ENCODE data around the gene MFAP4. TPM values are rescaled to one million over a fixed set of nuclear protein-coding genes. Genes with fewer than 3 reads are reported as not detected.

Gene MFAP4, protein sequence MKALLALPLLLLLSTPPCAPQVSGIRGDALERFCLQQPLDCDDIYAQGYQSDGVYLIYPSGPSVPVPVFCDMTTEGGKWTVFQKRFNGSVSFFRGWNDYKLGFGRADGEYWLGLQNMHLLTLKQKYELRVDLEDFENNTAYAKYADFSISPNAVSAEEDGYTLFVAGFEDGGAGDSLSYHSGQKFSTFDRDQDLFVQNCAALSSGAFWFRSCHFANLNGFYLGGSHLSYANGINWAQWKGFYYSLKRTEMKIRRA
- total RNA-seq = 100 to 1,000 TPM in 1 of 4 donors, 10 to 100 TPM in 3; 30.6 to 131 (median 53.4) TPM

DNA sequence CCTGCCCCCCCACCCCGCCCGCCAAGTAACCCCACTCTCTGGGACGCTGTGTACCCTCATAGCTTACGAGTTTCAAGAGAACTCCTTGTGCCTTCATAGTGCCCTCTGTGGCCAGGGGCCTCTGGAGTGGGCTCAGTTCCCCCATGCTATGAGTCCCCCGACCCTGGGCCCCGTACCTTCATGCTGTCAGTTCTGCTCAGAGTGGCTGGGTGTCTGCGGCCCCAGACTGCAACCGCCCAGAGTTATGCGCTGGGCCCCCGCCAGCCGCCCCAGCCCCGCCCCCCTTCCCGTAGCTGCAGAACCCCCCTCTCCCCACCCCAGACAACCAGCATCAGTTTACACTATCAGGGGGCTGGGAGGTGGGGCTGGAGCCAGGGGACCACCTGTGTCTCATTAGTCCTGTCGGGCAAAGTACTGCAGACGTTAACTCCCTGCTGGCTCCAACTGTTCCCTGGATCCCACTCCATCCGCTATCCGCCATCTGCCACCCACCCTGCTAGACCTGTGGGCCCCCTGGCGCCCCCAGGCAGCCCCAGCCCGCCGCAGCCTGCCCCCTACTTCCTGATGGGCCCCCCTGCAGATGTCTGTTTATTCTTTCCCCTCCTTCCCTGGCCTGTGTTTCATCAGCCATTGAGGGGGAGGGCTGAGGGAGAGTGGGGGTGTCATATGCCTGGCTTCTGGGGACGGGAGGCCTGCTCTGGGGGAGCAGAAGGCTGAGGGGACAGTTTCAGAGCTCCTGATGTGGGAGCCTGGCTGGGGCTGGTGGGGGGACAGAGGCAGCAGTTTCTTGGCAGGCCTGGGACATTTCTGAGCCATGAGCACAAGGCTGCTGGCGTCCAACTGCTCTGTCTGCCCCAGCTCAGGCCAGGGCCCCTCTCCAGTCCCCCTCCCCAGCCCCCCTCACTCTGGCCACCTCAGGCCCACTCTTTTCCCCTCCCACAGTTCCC is at the start of gene MFAP4:
Gene MFAP4, minus strand, starts transcription at position 217 of the 947 bp plus-strand sequence. Its CDS starts 35 bp downstream, at position 182.
- Histone ChIP-seq H3K27me3 (no peaks in the 10 kb centered on the region), H3K4me3 (peak within 1 kb of the TSS in 3 of 4 donors; percentile 8 to 32 (median 15)), H3K9me3 (no peaks in the 10 kb centered on the region), H3K36me3 (peaks cover 0 to 24% (median 8%) of the 10 kb centered on the region in 3 donors), H3K27ac (peak within 1 kb of the TSS; percentile 83 to 97 (median 96)), H3K4me1 (peaks cover 3 to 83% (median 60%) of the 10 kb centered on the region in 4 donors)
- DNase-seq (ENCODE audit: low spot score in 2 of 2) = peak; percentile 56 to 65
- TF ChIP-seq, protein P1, sequence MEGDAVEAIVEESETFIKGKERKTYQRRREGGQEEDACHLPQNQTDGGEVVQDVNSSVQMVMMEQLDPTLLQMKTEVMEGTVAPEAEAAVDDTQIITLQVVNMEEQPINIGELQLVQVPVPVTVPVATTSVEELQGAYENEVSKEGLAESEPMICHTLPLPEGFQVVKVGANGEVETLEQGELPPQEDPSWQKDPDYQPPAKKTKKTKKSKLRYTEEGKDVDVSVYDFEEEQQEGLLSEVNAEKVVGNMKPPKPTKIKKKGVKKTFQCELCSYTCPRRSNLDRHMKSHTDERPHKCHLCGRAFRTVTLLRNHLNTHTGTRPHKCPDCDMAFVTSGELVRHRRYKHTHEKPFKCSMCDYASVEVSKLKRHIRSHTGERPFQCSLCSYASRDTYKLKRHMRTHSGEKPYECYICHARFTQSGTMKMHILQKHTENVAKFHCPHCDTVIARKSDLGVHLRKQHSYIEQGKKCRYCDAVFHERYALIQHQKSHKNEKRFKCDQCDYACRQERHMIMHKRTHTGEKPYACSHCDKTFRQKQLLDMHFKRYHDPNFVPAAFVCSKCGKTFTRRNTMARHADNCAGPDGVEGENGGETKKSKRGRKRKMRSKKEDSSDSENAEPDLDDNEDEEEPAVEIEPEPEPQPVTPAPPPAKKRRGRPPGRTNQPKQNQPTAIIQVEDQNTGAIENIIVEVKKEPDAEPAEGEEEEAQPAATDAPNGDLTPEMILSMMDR (IDR thresholded peaks at IDR 0.05) = no peak
- no peak for TF ChIP-seq POLR2A (IDR thresholded peaks at IDR 0.05)
- TF ChIP-seq EP300 (IDR thresholded peaks at IDR 0.05) = peak in 1 of 2 donors; percentile 69
- WGBS, 2 donors = 0 to 7% methylated on average over 8 to 19 of the region's 22 CpGs

DNA sequence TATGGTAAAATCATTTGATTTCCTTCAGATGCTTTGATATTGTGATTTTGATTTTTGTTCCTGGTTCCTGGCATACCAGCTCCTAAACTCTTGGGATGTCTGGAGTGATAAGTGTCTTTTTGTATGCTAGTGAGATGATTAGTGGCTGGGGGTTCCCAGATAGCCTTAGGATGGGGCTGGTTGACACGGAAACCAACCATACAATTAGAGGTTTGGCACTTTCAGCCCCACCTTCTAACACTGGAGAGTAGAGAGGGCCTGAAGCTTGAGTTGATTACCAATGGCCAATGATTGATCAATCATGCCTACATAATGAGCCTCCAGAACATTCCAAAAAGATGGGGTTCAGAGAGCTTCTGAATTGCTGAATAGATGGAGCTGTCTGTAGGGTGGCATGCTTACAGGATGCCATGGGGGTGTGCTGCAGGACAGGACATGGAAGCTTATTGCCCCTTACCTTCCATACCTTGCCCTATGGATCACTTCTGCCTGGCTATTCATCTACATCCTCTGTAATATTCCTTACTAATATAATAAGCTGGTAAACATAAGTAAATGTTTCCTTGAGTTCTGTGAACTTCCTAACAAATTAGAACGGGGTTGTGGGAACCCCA is 46.8 kb upstream of the MFAP4 start:
- H3K27me3 ChIP-seq = no peaks in the 10 kb centered on the region
- WGBS, 2 donors = 70 to 71% methylated on average over 2 of the region's 2 CpGs
- no peaks in the 10 kb centered on the region for H3K36me3 ChIP-seq
- no peaks in the 10 kb centered on the region for H3K9me3 ChIP-seq
- H3K4me1 ChIP-seq = no peaks in the 10 kb centered on the region
- no peak overlapping the region for H3K27ac ChIP-seq
- no peak overlapping the region for H3K4me3 ChIP-seq
- TF ChIP-seq POLR2A (IDR thresholded peaks at IDR 0.05) (no peak), EP300 (IDR thresholded peaks at IDR 0.05) (no peak)
- TF ChIP-seq, protein P1 (IDR thresholded peaks at IDR 0.05) = no peak
- no peak for DNase-seq (ENCODE audit: low spot score in 2 of 2)

DNA sequence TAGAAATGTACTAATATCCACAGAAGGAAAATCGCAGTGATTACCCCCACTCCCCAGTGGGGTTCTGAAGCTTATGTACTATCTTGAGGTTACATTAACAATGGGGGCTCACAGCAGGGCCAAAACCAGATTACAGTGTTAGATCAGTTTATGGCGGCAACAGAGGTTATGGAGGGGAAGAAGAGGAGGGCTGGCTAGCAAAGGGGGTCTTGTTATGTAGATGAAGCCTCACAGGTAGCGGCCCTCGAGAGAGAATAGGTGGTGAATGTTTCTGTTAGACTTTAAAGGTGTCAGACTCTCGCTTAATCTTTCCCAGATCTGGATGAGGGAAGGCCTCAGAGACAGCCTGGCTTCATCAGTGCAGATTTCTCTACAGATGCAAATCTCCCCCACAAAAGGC is 46.3 kb upstream of the MFAP4 start:
- Histone ChIP-seq H3K27me3 (no peaks in the 10 kb centered on the region), H3K36me3 (no peaks in the 10 kb centered on the region), H3K4me1 (no peaks in the 10 kb centered on the region), H3K9me3 (no peaks in the 10 kb centered on the region), H3K4me3 (no peak overlapping the region), H3K27ac (no peak overlapping the region)
- no peak for DNase-seq (ENCODE audit: low spot score in 2 of 2)
- TF ChIP-seq POLR2A (IDR thresholded peaks at IDR 0.05) (no peak), EP300 (IDR thresholded peaks at IDR 0.05) (no peak)
- TF ChIP-seq, protein P1 (IDR thresholded peaks at IDR 0.05) = no peak
- WGBS, 2 donors = 73% methylated on average over 5 of the region's 5 CpGs

DNA sequence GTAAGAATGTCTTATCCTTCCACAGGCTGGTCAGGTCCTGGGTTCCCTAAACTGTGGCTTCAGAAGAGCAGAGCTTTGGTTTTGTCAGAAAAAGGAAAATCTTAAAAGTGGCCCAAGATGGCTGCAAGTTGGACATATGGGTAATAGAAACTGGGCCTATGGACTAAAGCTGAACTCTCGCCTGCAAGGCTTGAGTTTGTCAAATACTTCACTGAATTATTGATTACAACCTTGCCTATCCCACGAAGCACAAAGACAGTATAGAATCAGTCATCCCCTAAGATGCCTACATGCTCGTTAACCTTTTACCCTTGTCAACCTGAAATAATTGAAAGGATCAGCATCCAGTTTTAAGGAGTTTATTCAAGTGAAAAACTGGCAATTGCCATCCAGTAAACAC is 44.7 kb upstream of the MFAP4 start:
- TF ChIP-seq POLR2A (IDR thresholded peaks at IDR 0.05) = no peak
- no peak for TF ChIP-seq EP300 (IDR thresholded peaks at IDR 0.05)
- TF ChIP-seq, protein P1 (IDR thresholded peaks at IDR 0.05) = no peak
- WGBS, 2 donors = 64 to 82% methylated on average over 3 of the region's 3 CpGs
- no peak for DNase-seq (ENCODE audit: low spot score in 2 of 2)
- H3K27me3 ChIP-seq = no peaks in the 10 kb centered on the region
- no peaks in the 10 kb centered on the region for H3K36me3 ChIP-seq
- no peaks in the 10 kb centered on the region for H3K4me1 ChIP-seq
- no peak overlapping the region for H3K27ac ChIP-seq
- no peak overlapping the region for H3K4me3 ChIP-seq
- no peaks in the 10 kb centered on the region for H3K9me3 ChIP-seq
